HCT116 (cell line): Measurements from ENCODE around the gene HPD. TPM values are rescaled to one million over a fixed set of nuclear protein-coding genes. Genes with fewer than 3 reads are reported as not detected.

Source experiments
- ATAC-seq: fragments of 200-7000 bp; cut with Tn5 transposase; 2 replicates; pipeline ENCODE4 v1.9.1; 2020; ENCODE audit warnings: mild to moderate bottlenecking, moderate library complexity
- BruUV-seq: library from RNA; stranded (reverse); fragments of 400-500 nt; replicated peaks from 2 replicates; lab custom pipeline; 2021; lab: Mats Ljungman, UMichigan
- CTCF ChIA-PET: fragments of 300-600 bp; sonication (Branson Sonifier 250); formaldehyde crosslinking; loops from one replicate; lab custom pipeline; 2021; ENCODE audit warnings: antibody characterized with exemption; lab: Charles Lee
- POLR2A ChIA-PET: fragments of 300-600, 350-600 bp; sonication (Branson Sonifier 250); formaldehyde crosslinking; loops from one replicate; lab custom pipeline; 2021; ENCODE audit warnings: antibody characterized with exemption; lab: Charles Lee
- RAD21 ChIA-PET, 2 experiments: fragments of 300-600 bp; sonication (Branson Sonifier 250); formaldehyde crosslinking; loops; one replicate each; lab custom pipeline; 2023; ENCODE audit warnings: low total read pairs in 2 of 2; ENCODE audit not compliant: uncharacterized antibody in 2 of 2, unreplicated experiment in 2 of 2, low non-redundant PET in 1 of 2; lab: Charles Lee
- DNase-seq: peaks from one replicate; pipeline ENCODE4 v3.0.0-alpha.2; 2010; ENCODE audit warnings: low read depth, low spot score
- H2AFZ ChIP-seq: fragments of 200-600 bp; shearing (Covaris generic), sonication (generic); 2 replicates; pipeline ENCODE4 v1.6.1; 2017; ENCODE audit warnings: low read depth, mixed run types, mixed read lengths, antibody characterized with exemption, low read length; ENCODE audit not compliant: poor library complexity, severe bottlenecking
- H3K27ac ChIP-seq: 2 replicates; pipeline ENCODE4 v1.5.1; 2012; ENCODE audit warnings: low read depth, low read length
- H3K27me3 ChIP-seq: fragments of 200-600 bp; sonication (generic); 2 replicates; pipeline ENCODE4 v1.6.1; 2016; ENCODE audit warnings: mixed run types, low read length, mixed read lengths; ENCODE audit not compliant: insufficient read depth
- H3K36me3 ChIP-seq, 2 experiments: fragments of 200-500 bp in 1 of 2; fragments of 200-600 bp in 1 of 2; sonication (Bioruptor generic) in 1 of 2; sonication (generic) in 1 of 2; 2 replicates each; pipeline versions ENCODE4 v1.5.1 to v1.6.1; 2014 to 2016; ENCODE audit warnings: low read length in 2 of 2, inconsistent platforms in 1 of 2, mixed read lengths in 1 of 2, mixed run types in 1 of 2; ENCODE audit not compliant: insufficient read depth in 2 of 2, control insufficient read depth in 1 of 2
- H3K4me1 ChIP-seq, 2 experiments: fragments of 200-600 bp in 1 of 2; sonication (generic) in 1 of 2; 2 replicates each; pipeline versions ENCODE4 v1.5.1 to v1.6.1; 2012 to 2017; ENCODE audit warnings: low read length in 2 of 2, inconsistent platforms in 1 of 2, mild to moderate bottlenecking in 1 of 2, mixed read lengths in 1 of 2, mixed run types in 1 of 2, moderate library complexity in 1 of 2; ENCODE audit not compliant: insufficient read depth in 2 of 2, control insufficient read depth in 1 of 2
- H3K4me2 ChIP-seq: fragments of 200-600 bp; sonication (generic); 2 replicates; pipeline ENCODE4 v1.6.1; 2017; ENCODE audit warnings: mixed run types, low read length, mixed read lengths
- H3K4me3 ChIP-seq, 2 experiments: fragments of 200-600 bp in 1 of 2; sonication (generic) in 1 of 2; replicated peaks in 1 of 2; 2 replicates each; pipeline ENCODE4 v1.5.1; 2011 to 2016; ENCODE audit warnings: low read length in 2 of 2, control low read depth in 1 of 2, low read depth in 1 of 2, mild to moderate bottlenecking in 1 of 2, mixed read lengths in 1 of 2, mixed run types in 1 of 2
- H3K79me2 ChIP-seq: fragments of 200-600 bp; sonication (generic); 2 replicates; pipeline ENCODE4 v1.6.1; 2017; ENCODE audit warnings: mild to moderate bottlenecking, mixed run types, low read length, moderate library complexity, mixed read lengths; ENCODE audit not compliant: insufficient read depth
- H3K9ac ChIP-seq: fragments of 200-600 bp; sonication (generic); 2 replicates; pipeline ENCODE4 v1.6.1; 2016; ENCODE audit warnings: low read length, mixed read lengths
- H3K9me2 ChIP-seq: fragments of 200-600 bp; sonication (generic), shearing (Covaris generic); 2 replicates; pipeline ENCODE4 v1.6.1; 2017; ENCODE audit warnings: mixed run types, mild to moderate bottlenecking, moderate library complexity; ENCODE audit not compliant: insufficient read depth
- H3K9me3 ChIP-seq, 2 experiments: fragments of 200-500 bp in 1 of 2; fragments of 200-600 bp in 1 of 2; sonication (Bioruptor generic) in 1 of 2; sonication (generic) in 1 of 2; 2 replicates each; pipeline ENCODE4 v1.6.1; 2014 to 2017; ENCODE audit warnings: low read length in 2 of 2, mixed read lengths in 2 of 2, inconsistent platforms in 1 of 2, low read depth in 1 of 2, mild to moderate bottlenecking in 1 of 2, mixed run types in 1 of 2, moderate library complexity in 1 of 2; ENCODE audit not compliant: control insufficient read depth in 1 of 2, insufficient read depth in 1 of 2
- H4K20me1 ChIP-seq: fragments of 200-600 bp; sonication (generic), shearing (Covaris generic); 2 replicates; pipeline ENCODE4 v1.6.1; 2017; ENCODE audit warnings: mixed run types, mild to moderate bottlenecking, moderate library complexity; ENCODE audit not compliant: insufficient read depth
- CBX3 ChIP-seq: IDR thresholded peaks from 2 replicates; pipeline ENCODE4 v1.6.1; 2012; ENCODE audit warnings: low read depth
- ELF1 ChIP-seq: IDR thresholded peaks from 2 replicates; pipeline ENCODE4 v1.6.1; 2012; ENCODE audit warnings: low read depth, borderline replicate concordance
- EZH2 ChIP-seq: fragments of 200-600 bp; sonication (generic); IDR thresholded peaks from 2 replicates; pipeline ENCODE4 v1.6.1; 2017; ENCODE audit warnings: antibody characterized with exemption, mixed run types
- EZH2phosphoT487 ChIP-seq: fragments of 200-600 bp; IDR thresholded peaks from 2 replicates; pipeline ENCODE4 v1.6.1; 2018; ENCODE audit warnings: antibody characterized with exemption, borderline replicate concordance
- FOSL1 ChIP-seq: IDR thresholded peaks from 2 replicates; pipeline ENCODE4 v1.6.1; 2012; ENCODE audit warnings: low read depth
- JUND ChIP-seq: IDR thresholded peaks from 2 replicates; pipeline ENCODE4 v1.6.1; 2012
- POLR2AphosphoS5 ChIP-seq: IDR thresholded peaks from 2 replicates; pipeline ENCODE4 v1.6.1; 2011; ENCODE audit warnings: mild to moderate bottlenecking, low read depth, low read length, moderate library complexity
- RAD21 ChIP-seq: IDR thresholded peaks from 2 replicates; pipeline ENCODE4 v1.6.1; 2012; ENCODE audit warnings: low read depth, mild to moderate bottlenecking
- SIN3A ChIP-seq: IDR thresholded peaks from 2 replicates; pipeline ENCODE4 v1.6.1; 2012; ENCODE audit warnings: low read depth
- SP1 ChIP-seq: IDR thresholded peaks from 2 replicates; pipeline ENCODE4 v1.6.1; 2012; ENCODE audit warnings: low read depth
- SRF ChIP-seq: IDR thresholded peaks from 2 replicates; pipeline ENCODE4 v1.6.1; 2012; ENCODE audit warnings: low read depth
- TCF7L2 ChIP-seq: IDR thresholded peaks from 2 replicates; pipeline ENCODE4 v1.7.0; 2011; ENCODE audit warnings: borderline replicate concordance, inconsistent platforms; ENCODE audit not compliant: insufficient read depth, insufficient read length; ENCODE audit errors: extremely low read depth
- YY1 ChIP-seq: IDR thresholded peaks from 2 replicates; pipeline ENCODE4 v1.6.1; 2011; ENCODE audit warnings: low read length, low read depth, moderate library complexity, mild to moderate bottlenecking; ENCODE audit not compliant: insufficient replicate concordance; ENCODE audit errors: extremely low read depth
- ZFX ChIP-seq: fragments of 450-650 bp; IDR thresholded peaks from 2 replicates; pipeline ENCODE4 v1.6.1; 2017
- ZNF274 ChIP-seq: fragments of 200-500 bp; sonication (Bioruptor generic); IDR thresholded peaks from 2 replicates; pipeline ENCODE4 v1.6.1; 2014; ENCODE audit warnings: mild to moderate bottlenecking, low read depth, low read length, inconsistent platforms
- intact Hi-C: fragments of 100-400 bp; cut with micrococcal nuclease; formaldehyde crosslinking; loops from 2 replicates; pipeline ENCODE4 v1.10.0; 2022
- total RNA-seq: library from RNA; stranded (reverse); gene quantifications from one replicate; pipeline ENCODE4 v1.2.1, GENCODE V29; 2021; ENCODE audit not compliant: unreplicated experiment
- TF ChIP-seq, protein P1 (sequence below): IDR thresholded peaks from 2 replicates; pipeline ENCODE4 v1.6.1; 2012; ENCODE audit warnings: low read depth
- TF ChIP-seq, protein P2 (sequence below): IDR thresholded peaks from 2 replicates; pipeline ENCODE4 v1.6.1; 2011; ENCODE audit warnings: mild to moderate bottlenecking, low read length, moderate library complexity; ENCODE audit not compliant: insufficient replicate concordance; ENCODE audit errors: extremely low read depth
- TF ChIP-seq, protein P3 (sequence below), 3 experiments: fragments of 200-600 bp in 1 of 3; sonication (generic) in 1 of 3; IDR thresholded peaks in 2 of 3; conservative IDR thresholded peaks in 1 of 3; 2 replicates each; pipeline ENCODE4 v1.5.1; 2012 to 2017; ENCODE audit warnings: low read depth in 2 of 3, low read length in 2 of 3, antibody characterized with exemption in 1 of 3, borderline replicate concordance in 1 of 3, control low read depth in 1 of 3, mild to moderate bottlenecking in 1 of 3, mixed read lengths in 1 of 3, mixed run types in 1 of 3, moderate library complexity in 1 of 3; ENCODE audit not compliant: insufficient read depth in 1 of 3

Gene HPD
- total RNA-seq, 1 experiment from 2014 or later: 1.1 TPM

DNA sequence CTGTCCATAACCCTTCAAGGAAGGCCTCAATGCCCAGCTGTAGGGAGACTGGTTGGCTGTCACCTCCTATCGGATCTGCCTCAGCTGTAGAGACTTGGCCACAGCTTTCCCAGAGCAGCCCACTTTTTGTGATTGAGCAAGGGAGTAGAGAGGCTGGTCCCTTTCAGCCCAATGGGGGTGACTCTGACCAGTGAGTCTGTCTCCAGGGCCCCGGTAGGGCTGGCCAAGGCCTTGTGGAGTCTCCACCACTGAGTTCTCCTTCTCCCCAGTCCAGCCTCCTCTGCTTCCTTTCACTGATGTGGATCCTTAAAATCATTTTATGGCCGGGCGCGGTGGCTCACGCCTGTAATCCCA is 14.5 kb upstream of the HPD start:
- H3K4me3 ChIP-seq: no peak overlapping the region
- no peaks in the 10 kb centered on the region for H4K20me1 ChIP-seq
- DNase-seq (no peak), ATAC-seq (no peak)
- H3K9me3 ChIP-seq: no peaks in the 10 kb centered on the region
- RAD21 ChIA-PET: no interaction called here
- BruUV-seq: no TSS peak
- H2AFZ ChIP-seq: no peak overlapping the region
- TF ChIP-seq ZNF274: no peak
- TF ChIP-seq TCF7L2: no peak
- TF ChIP-seq, protein P1, sequence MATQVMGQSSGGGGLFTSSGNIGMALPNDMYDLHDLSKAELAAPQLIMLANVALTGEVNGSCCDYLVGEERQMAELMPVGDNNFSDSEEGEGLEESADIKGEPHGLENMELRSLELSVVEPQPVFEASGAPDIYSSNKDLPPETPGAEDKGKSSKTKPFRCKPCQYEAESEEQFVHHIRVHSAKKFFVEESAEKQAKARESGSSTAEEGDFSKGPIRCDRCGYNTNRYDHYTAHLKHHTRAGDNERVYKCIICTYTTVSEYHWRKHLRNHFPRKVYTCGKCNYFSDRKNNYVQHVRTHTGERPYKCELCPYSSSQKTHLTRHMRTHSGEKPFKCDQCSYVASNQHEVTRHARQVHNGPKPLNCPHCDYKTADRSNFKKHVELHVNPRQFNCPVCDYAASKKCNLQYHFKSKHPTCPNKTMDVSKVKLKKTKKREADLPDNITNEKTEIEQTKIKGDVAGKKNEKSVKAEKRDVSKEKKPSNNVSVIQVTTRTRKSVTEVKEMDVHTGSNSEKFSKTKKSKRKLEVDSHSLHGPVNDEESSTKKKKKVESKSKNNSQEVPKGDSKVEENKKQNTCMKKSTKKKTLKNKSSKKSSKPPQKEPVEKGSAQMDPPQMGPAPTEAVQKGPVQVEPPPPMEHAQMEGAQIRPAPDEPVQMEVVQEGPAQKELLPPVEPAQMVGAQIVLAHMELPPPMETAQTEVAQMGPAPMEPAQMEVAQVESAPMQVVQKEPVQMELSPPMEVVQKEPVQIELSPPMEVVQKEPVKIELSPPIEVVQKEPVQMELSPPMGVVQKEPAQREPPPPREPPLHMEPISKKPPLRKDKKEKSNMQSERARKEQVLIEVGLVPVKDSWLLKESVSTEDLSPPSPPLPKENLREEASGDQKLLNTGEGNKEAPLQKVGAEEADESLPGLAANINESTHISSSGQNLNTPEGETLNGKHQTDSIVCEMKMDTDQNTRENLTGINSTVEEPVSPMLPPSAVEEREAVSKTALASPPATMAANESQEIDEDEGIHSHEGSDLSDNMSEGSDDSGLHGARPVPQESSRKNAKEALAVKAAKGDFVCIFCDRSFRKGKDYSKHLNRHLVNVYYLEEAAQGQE: no peak
- TF ChIP-seq, protein P2, sequence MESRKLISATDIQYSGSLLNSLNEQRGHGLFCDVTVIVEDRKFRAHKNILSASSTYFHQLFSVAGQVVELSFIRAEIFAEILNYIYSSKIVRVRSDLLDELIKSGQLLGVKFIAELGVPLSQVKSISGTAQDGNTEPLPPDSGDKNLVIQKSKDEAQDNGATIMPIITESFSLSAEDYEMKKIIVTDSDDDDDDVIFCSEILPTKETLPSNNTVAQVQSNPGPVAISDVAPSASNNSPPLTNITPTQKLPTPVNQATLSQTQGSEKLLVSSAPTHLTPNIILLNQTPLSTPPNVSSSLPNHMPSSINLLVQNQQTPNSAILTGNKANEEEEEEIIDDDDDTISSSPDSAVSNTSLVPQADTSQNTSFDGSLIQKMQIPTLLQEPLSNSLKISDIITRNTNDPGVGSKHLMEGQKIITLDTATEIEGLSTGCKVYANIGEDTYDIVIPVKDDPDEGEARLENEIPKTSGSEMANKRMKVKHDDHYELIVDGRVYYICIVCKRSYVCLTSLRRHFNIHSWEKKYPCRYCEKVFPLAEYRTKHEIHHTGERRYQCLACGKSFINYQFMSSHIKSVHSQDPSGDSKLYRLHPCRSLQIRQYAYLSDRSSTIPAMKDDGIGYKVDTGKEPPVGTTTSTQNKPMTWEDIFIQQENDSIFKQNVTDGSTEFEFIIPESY: no peak
- no peak for TF ChIP-seq CBX3
- TF ChIP-seq EZH2: no peak
- TF ChIP-seq YY1: no peak
- no peak for TF ChIP-seq RAD21
- no peak for TF ChIP-seq POLR2AphosphoS5
- TF ChIP-seq FOSL1: no peak
- no peak for TF ChIP-seq SP1
- TF ChIP-seq JUND: no peak
- TF ChIP-seq ZFX: no peak
- no peak for TF ChIP-seq EZH2phosphoT487
- TF ChIP-seq, protein P3, sequence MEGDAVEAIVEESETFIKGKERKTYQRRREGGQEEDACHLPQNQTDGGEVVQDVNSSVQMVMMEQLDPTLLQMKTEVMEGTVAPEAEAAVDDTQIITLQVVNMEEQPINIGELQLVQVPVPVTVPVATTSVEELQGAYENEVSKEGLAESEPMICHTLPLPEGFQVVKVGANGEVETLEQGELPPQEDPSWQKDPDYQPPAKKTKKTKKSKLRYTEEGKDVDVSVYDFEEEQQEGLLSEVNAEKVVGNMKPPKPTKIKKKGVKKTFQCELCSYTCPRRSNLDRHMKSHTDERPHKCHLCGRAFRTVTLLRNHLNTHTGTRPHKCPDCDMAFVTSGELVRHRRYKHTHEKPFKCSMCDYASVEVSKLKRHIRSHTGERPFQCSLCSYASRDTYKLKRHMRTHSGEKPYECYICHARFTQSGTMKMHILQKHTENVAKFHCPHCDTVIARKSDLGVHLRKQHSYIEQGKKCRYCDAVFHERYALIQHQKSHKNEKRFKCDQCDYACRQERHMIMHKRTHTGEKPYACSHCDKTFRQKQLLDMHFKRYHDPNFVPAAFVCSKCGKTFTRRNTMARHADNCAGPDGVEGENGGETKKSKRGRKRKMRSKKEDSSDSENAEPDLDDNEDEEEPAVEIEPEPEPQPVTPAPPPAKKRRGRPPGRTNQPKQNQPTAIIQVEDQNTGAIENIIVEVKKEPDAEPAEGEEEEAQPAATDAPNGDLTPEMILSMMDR (IDR thresholded peaks at IDR 0.05 in 2 of 3, conservative IDR thresholded peaks at IDR 0.05 in 1 of 3; ENCODE audit: borderline replicate concordance in 1 of 3, insufficient read depth in 1 of 3, low read depth in 2 of 3, low read length in 2 of 3): no peak
- no peak for TF ChIP-seq SIN3A
- TF ChIP-seq ELF1: no peak
- no peak for TF ChIP-seq SRF
- TF ChIP-seq, all 23 proteins: peak for 0
- Histone ChIP-seq H3K9ac (no peak overlapping the region), H3K9me2 (no peaks in the 10 kb centered on the region), H3K79me2 (no peaks in the 10 kb centered on the region), H3K4me2 (no peak overlapping the region), H3K27me3 (no peaks in the 10 kb centered on the region), H3K36me3 (no peaks in the 10 kb centered on the region), H3K4me1 (peaks cover 0 to 5% of the 10 kb centered on the region in 2 experiments; a peak in 1 of 4 replicates), H3K27ac (no peak overlapping the region)
- intact Hi-C loops: no loop called here
- CTCF ChIA-PET: interaction anchor here (1.0 to 1.5 kb wide), 2 partner anchors 15 to 61 kb away, joined by 3 to 4 read pairs; partner anchors contain the start of gene PSMD9
- POLR2A ChIA-PET: no interaction called here
